ENCODE measurements around the gene ZEB1.
"Not testable (repeated sequence)": the region's sequence is repeated elsewhere in the genome, so short reads cannot be mapped to it uniquely, and the experiment has no call there.

DNA sequence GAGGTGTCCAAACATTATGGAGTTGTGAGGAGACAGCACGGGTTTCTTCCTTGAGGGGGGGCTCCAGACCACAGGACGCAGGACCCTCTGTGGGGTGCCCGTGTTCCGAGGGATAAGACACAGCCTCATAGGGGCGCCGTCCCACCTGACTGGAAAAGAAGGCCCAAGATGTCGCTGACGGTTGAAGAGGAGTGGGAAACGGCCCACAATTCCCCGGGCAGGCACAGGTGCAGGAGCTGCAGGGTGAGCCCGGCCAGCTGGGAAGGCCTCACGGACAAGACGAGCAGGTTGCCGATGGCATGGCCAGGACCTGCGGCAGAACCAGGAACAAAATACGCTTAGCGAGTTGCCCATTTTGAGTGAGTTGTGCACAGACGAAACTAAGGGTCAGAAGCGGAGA is 44.7 kb downstream of the ZEB1 start:
- not testable (repeated sequence) for TF ChIP-seq POLR2AphosphoS5 (IDR thresholded peaks at IDR 0.05; ENCODE audit: borderline replicate concordance, low read depth, low read length); FOXP2 (optimal IDR thresholded peaks at IDR 0.05; ENCODE audit: control extremely low read depth, extremely low read length, insufficient read depth)
